LNCaP clone FGC (cell line): ENCODE results near the gene RASIP1.
"Not testable (repeated sequence)": the region's sequence is repeated elsewhere in the genome, so short reads cannot be mapped to it uniquely, and the experiment has no call there.

Experiments used
- DNase-seq: peaks from one replicate; pipeline ENCODE4 v3.0.0-alpha.2; 2011; ENCODE audit warnings: low read depth
- H3K4me3 ChIP-seq: 2 replicates; pipeline ENCODE4 v1.5.1; 2011; ENCODE audit warnings: mild to moderate bottlenecking, low read depth, low read length, control low read depth
- CTCF ChIP-seq: IDR thresholded peaks from 2 replicates; pipeline ENCODE4 v1.5.1; 2012; ENCODE audit warnings: mild to moderate bottlenecking; ENCODE audit not compliant: control insufficient read depth, insufficient read depth; ENCODE audit errors: extremely low read depth

Gene RASIP1

GRCh38 chr19:48740164-48740972 is at the start of gene RASIP1:
Gene RASIP1, minus strand, starts transcription at chr19:48740610. Its CDS starts 328 bp downstream, at chr19:48740282.
- no peak for TF ChIP-seq CTCF
- no peak for DNase-seq
- H3K4me3 ChIP-seq: no peak within 1 kb of the TSS; the same call in 1 of the 2 replicates

DNA sequence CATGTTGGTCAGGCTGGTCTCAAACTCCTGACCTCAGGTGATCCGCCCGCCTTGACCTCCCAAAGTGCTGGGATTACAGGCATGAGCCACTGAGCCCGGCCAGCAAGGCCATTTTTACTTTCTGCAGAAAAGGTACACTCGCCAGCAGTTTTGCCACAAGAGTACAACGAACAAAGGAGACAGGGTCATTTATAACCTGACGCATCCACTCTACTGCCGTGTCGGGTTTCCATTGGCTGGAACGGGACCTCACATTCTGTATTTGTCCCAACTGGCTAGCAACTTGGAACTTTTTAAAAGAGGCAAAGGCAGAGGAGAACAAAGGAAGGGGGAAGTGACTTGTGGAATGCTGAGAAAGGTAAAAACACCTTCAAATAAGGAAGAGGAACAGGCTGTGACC is 46.9 kb upstream of the RASIP1 start:
- not testable (repeated sequence) for H3K4me3 ChIP-seq, DNase-seq

DNA sequence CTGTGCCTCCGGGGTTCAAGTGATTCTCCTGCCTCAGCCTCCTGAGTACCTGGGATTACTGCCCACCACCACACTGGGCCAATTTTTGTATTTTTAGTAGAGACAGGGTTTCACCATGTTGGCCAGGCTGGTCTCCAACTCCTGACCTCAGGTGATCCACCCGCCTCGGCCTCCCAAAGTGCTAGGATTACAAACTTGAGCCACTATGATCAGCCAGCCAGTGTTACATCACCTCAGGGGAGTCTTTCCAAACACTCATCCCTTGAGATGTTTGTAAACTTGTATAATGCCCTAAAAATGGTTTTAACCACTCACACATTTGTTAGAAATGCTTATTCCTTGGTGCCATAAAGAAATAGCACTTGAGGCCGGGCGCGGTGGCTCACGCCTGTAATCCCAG is 46.0 kb upstream of the RASIP1 start:
- DNase-seq, H3K4me3 ChIP-seq: not testable (repeated sequence)

DNA sequence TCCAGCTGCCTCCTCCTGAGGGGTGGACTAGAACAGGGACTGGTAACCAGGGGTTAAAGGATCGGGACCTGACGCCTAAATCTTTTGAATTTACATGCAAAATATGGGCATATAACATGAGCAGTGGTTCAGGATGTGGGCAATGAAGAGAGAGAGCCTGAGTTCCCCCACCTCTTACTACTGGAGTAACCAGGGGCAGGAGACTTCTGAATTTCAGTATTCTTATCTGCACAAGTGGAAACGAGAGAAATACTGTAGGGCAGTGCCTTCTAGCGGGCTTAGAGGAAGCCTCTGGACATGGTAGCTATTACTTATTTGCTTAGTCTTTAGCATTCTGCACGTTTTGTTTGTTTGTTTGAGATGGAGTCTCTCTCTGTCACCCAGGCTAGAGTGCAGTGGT is 44.1 kb upstream of the RASIP1 start:
- no peak overlapping the region for H3K4me3 ChIP-seq
- no peak for TF ChIP-seq CTCF
- no peak for DNase-seq

- DNase-seq: no peak
- H3K4me3 ChIP-seq: no peak overlapping the region
- TF ChIP-seq CTCF: no peak
Measured at GRCh38 chr19:48780631-48781391, 40.4 kb upstream of the RASIP1 start.

- no peak overlapping the region for H3K4me3 ChIP-seq
- no peak for TF ChIP-seq CTCF
- no peak for DNase-seq
Measured at GRCh38 chr19:48779636-48780035, 39.2 kb upstream of the RASIP1 start.

DNA sequence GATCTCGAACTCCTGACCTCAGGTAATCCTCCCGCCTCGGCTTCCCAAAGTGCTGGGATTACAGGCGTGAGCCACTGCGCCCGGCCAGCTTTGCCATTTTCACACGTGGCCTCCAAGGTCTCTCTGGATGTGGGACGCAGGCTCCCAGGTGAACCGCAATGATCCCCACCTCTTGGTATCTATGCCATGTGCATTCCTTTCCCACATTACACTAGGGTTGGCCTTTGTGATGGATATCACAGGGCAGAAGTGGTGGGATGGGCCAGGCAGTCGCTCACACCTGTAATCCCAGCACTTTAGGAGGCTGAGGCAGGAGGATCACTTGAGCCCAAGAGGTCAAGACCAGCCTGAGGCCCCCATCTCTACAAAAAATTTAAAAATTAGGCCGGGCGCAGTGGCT is 37.3 kb upstream of the RASIP1 start:
- TF ChIP-seq CTCF: no peak
- H3K4me3 ChIP-seq: no peak overlapping the region
- DNase-seq: no peak

- no peak overlapping the region for H3K4me3 ChIP-seq
- TF ChIP-seq CTCF: no peak
- no peak for DNase-seq
Measured at GRCh38 chr19:48777139-48777538, 36.7 kb upstream of the RASIP1 start.
